SK-N-SH treated with all-trans-retinoic acid at 6 μM for 48 hours (cell line): ENCODE data around the gene RTN1.

Experiments used
- CSDC2 ChIP-seq: fragments of 250-450 bp; sonication (Bioruptor Pico); IDR thresholded peaks from 2 replicates; pipeline ENCODE4 v1.5.0; 2020; ENCODE audit warnings: mild to moderate bottlenecking, moderate library complexity
- ISL1 ChIP-seq: fragments of 250-450 bp; sonication (Bioruptor Pico); IDR thresholded peaks from 2 replicates; pipeline ENCODE4 v2.1.2; 2022; ENCODE audit warnings: mild to moderate bottlenecking, moderate library complexity
- OSR1 ChIP-seq: fragments of 250-450 bp; sonication (Bioruptor Pico); IDR thresholded peaks from 2 replicates; pipeline ENCODE4 v1.8.0; 2022; ENCODE audit warnings: moderate library complexity, mild to moderate bottlenecking, inconsistent platforms
- ZNF70 ChIP-seq: fragments of 450-650 bp; formaldehyde crosslinking; IDR thresholded peaks from 2 replicates; pipeline ENCODE4 v1.5.0; 2020; ENCODE audit warnings: mild to moderate bottlenecking, moderate library complexity
- TF ChIP-seq, protein P1 (sequence below): fragments of 250-450 bp; sonication (Bioruptor Pico); IDR thresholded peaks from 2 replicates; pipeline ENCODE4 v1.5.1; 2020; ENCODE audit warnings: low read depth, mild to moderate bottlenecking, moderate library complexity

DNA sequence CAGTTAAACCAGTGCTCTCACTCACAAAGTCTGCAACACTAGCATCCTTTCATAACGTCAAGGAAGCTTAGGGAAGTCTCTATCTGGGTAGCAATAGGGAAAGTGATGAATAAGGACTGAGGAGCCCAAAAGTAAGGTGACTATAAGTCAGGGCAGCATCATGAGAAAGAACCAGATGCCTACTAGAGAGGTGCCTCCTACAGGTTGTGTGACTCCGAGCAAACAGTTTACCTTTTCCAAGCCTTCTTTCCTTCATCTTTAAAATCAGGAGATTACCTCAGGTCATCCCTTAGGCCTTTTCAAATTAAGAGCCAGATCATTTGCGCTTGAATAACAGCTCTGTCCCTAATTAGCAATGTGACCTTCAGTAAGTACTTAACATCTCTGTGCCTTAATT lies 40.2 kb downstream of the RTN1 start:
- TF ChIP-seq OSR1 (CRISPR knock-in tag) (no peak), ZNF70 (CRISPR knock-in tag) (no peak), CSDC2 (CRISPR knock-in tag) (no peak), ISL1 (CRISPR knock-in tag) (no peak)
- TF ChIP-seq, protein P1, sequence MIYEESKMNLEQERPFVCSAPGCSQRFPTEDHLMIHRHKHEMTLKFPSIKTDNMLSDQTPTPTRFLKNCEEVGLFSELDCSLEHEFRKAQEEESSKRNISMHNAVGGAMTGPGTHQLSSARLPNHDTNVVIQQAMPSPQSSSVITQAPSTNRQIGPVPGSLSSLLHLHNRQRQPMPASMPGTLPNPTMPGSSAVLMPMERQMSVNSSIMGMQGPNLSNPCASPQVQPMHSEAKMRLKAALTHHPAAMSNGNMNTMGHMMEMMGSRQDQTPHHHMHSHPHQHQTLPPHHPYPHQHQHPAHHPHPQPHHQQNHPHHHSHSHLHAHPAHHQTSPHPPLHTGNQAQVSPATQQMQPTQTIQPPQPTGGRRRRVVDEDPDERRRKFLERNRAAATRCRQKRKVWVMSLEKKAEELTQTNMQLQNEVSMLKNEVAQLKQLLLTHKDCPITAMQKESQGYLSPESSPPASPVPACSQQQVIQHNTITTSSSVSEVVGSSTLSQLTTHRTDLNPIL (CRISPR knock-in tag) = no peak
